OCI-LY3 (cell line): Measurements from ENCODE around the gene DHRSX.

Experiments
- H2AFZ ChIP-seq: fragments of 200-600, 300-600 bp; shearing (Covaris generic); 2 replicates; pipeline ENCODE4 v1.6.0; 2014; ENCODE audit warnings: antibody characterized with exemption, low read depth, low read length
- H3K27ac ChIP-seq: fragments of 200-600, 300-600 bp; sonication (generic); 2 replicates; pipeline ENCODE4 v1.5.1; 2014; ENCODE audit warnings: mild to moderate bottlenecking, low read length, moderate library complexity, mixed read lengths
- H3K27me3 ChIP-seq: fragments of 200-600, 300-600 bp; sonication (generic); 2 replicates; pipeline ENCODE4 v1.6.1; 2014; ENCODE audit warnings: low read depth, low read length, mixed read lengths
- H3K36me3 ChIP-seq: fragments of 200-600, 300-600 bp; sonication (generic); replicated peaks from 2 replicates; pipeline ENCODE3; 2014; ENCODE audit warnings: low read depth, low read length, mixed read lengths
- H3K4me1 ChIP-seq: fragments of 300-600, 200-600 bp; sonication (generic); 2 replicates; pipeline ENCODE4 v1.6.1; 2014; ENCODE audit warnings: low read length, mixed read lengths
- H3K4me2 ChIP-seq: fragments of 200-600, 300-600 bp; sonication (generic); 2 replicates; pipeline ENCODE4 v1.6.1; 2014; ENCODE audit warnings: low read length, mixed read lengths
- H3K4me3 ChIP-seq: fragments of 300-600, 200-600 bp; sonication (generic); 2 replicates; pipeline ENCODE4 v1.5.1; 2014; ENCODE audit warnings: antibody characterized with exemption, mild to moderate bottlenecking, low read length, moderate library complexity
- H3K79me2 ChIP-seq: fragments of 300-600, 200-600 bp; shearing (Covaris generic); 2 replicates; pipeline ENCODE4 v1.6.1; 2014; ENCODE audit warnings: mild to moderate bottlenecking, low read length, mixed read lengths
- H3K9ac ChIP-seq: fragments of 300-600, 200-600 bp; shearing (Covaris generic); 2 replicates; pipeline ENCODE4 v1.6.0; 2014; ENCODE audit warnings: mild to moderate bottlenecking, low read length, moderate library complexity
- H3K9me3 ChIP-seq: fragments of 200-600, 300-600 bp; shearing (Covaris generic); 2 replicates; pipeline ENCODE4 v1.6.1; 2014; ENCODE audit warnings: low read length, mixed read lengths; ENCODE audit not compliant: insufficient read depth
- H4K20me1 ChIP-seq: fragments of 200-600, 300-600 bp; sonication (generic); 2 replicates; pipeline ENCODE4 v1.6.1; 2016; ENCODE audit warnings: low read length, mixed read lengths; ENCODE audit not compliant: insufficient read depth
- CTCF ChIP-seq: fragments of 200-600, 300-600 bp; sonication (generic); IDR thresholded peaks from 2 replicates; pipeline ENCODE4 v1.5.1; 2014; ENCODE audit warnings: antibody characterized with exemption, low read length, low read depth
- EZH2phosphoT487 ChIP-seq: fragments of 200-600 bp; shearing (Covaris generic); IDR thresholded peaks from 2 replicates; pipeline ENCODE4 v1.6.1; 2018; ENCODE audit warnings: antibody characterized with exemption, mixed run types, low read depth

DHRSX gene

GRCh38 chrX:2416851-2417604 lies 83.7 kb downstream of the DHRSX start:
- no peaks in the 10 kb centered on the region for H3K27me3 ChIP-seq
- peaks cover 12% of the 10 kb centered on the region for H4K20me1 ChIP-seq
- no peak overlapping the region for H2AFZ ChIP-seq
- H3K4me2 ChIP-seq = no peak overlapping the region
- peaks cover 6% of the 10 kb centered on the region; the same call in 1 of the 2 replicates for H3K79me2 ChIP-seq
- H3K9me3 ChIP-seq = peaks cover 4% of the 10 kb centered on the region; the same call in 1 of the 2 replicates
- TF ChIP-seq CTCF (no peak), EZH2phosphoT487 (no peak)
- H3K9ac ChIP-seq = no peak overlapping the region
- no peaks in the 10 kb centered on the region for H3K4me1 ChIP-seq
- no peak overlapping the region for H3K27ac ChIP-seq
- no peak overlapping the region for H3K4me3 ChIP-seq
- peaks cover 41% of the 10 kb centered on the region for H3K36me3 ChIP-seq

GRCh38 chrX:2414384-2414783 lies 86.4 kb downstream of the DHRSX start:
- H3K27me3 ChIP-seq = no peaks in the 10 kb centered on the region
- no peak overlapping the region for H3K9ac ChIP-seq
- H3K36me3 ChIP-seq = peaks cover 35% of the 10 kb centered on the region
- H3K4me3 ChIP-seq = no peak overlapping the region
- H3K4me2 ChIP-seq = no peak overlapping the region
- H3K79me2 ChIP-seq = peaks cover 6% of the 10 kb centered on the region; the same call in 1 of the 2 replicates
- no peak overlapping the region for H3K27ac ChIP-seq
- H3K4me1 ChIP-seq = no peaks in the 10 kb centered on the region
- H4K20me1 ChIP-seq = peaks cover 12% of the 10 kb centered on the region
- H3K9me3 ChIP-seq = peaks cover 4% of the 10 kb centered on the region; the same call in 1 of the 2 replicates
- TF ChIP-seq CTCF = no peak
- TF ChIP-seq EZH2phosphoT487 = no peak
- no peak overlapping the region for H2AFZ ChIP-seq

- peaks cover 12% of the 10 kb centered on the region for H4K20me1 ChIP-seq
- no peaks in the 10 kb centered on the region for H3K4me1 ChIP-seq
- H3K4me2 ChIP-seq = no peak overlapping the region
- H3K27me3 ChIP-seq = no peaks in the 10 kb centered on the region
- TF ChIP-seq EZH2phosphoT487 = no peak
- no peak for TF ChIP-seq CTCF
- H3K79me2 ChIP-seq = peaks cover 6% of the 10 kb centered on the region; the same call in 1 of the 2 replicates
- no peak overlapping the region for H3K27ac ChIP-seq
- no peak overlapping the region for H3K4me3 ChIP-seq
- peaks cover 32% of the 10 kb centered on the region for H3K36me3 ChIP-seq
- no peak overlapping the region for H3K9ac ChIP-seq
- no peak overlapping the region for H2AFZ ChIP-seq
- peaks cover 4% of the 10 kb centered on the region; the same call in 1 of the 2 replicates for H3K9me3 ChIP-seq
Observed at GRCh38 chrX:2413969-2414368, 86.8 kb downstream of the DHRSX start.

- Histone ChIP-seq H3K79me2 (peaks cover 5% of the 10 kb centered on the region; the same call in 1 of the 2 replicates), H3K27me3 (no peaks in the 10 kb centered on the region), H3K36me3 (peaks cover 38% of the 10 kb centered on the region), H4K20me1 (peaks cover 12% of the 10 kb centered on the region), H3K9me3 (peaks cover 9% of the 10 kb centered on the region), H2AFZ (no peak overlapping the region), H3K9ac (no peak overlapping the region), H3K4me3 (no peak overlapping the region), H3K4me2 (no peak overlapping the region), H3K4me1 (no peaks in the 10 kb centered on the region), H3K27ac (no peak overlapping the region)
- TF ChIP-seq CTCF (no peak), EZH2phosphoT487 (no peak)
Observed at GRCh38 chrX:2412131-2412530, 88.6 kb downstream of the DHRSX start.
